Sigmoid colon (tissue), 7 donors: ENCODE measurements around the gene CD40. TPM values are rescaled to one million over a fixed set of nuclear protein-coding genes. Genes with fewer than 3 reads are reported as not detected.

ENCODE experiments used
- DNase-seq: peaks from one replicate; pipeline ENCODE4 v3.0.0-alpha.2; 2019
- H3K27ac ChIP-seq, 4 donors: fragments of 200-600 bp; sonication (generic); one replicate each; pipeline ENCODE4 v1.5.1; 2016 to 2019; ENCODE audit warnings: mild to moderate bottlenecking in 1 of 4
- H3K27me3 ChIP-seq, 3 donors: fragments of 200-600 bp; sonication (generic); one replicate each; pipeline ENCODE4 v1.5.1; 2019; ENCODE audit warnings: mild to moderate bottlenecking in 1 of 3
- H3K36me3 ChIP-seq, 4 donors: fragments of 200-600 bp; sonication (generic); one replicate each; pipeline ENCODE4 v1.5.1; 2016 to 2019
- H3K4me1 ChIP-seq, 4 donors: fragments of 200-600 bp; sonication (generic); one replicate each; pipeline ENCODE4 v1.5.1; 2017 to 2019
- H3K4me3 ChIP-seq, 4 donors: fragments of 200-600 bp; sonication (generic); one replicate each; pipeline ENCODE4 v1.5.1; 2017 to 2019; ENCODE audit warnings: mild to moderate bottlenecking in 2 of 4, moderate library complexity in 1 of 4
- H3K9me3 ChIP-seq, 4 donors: fragments of 200-600 bp in 3 of 4; sonication (generic) in 3 of 4; one replicate each; pipeline versions ENCODE4 v1.5.1 to v1.6.1; 2013 to 2019
- CTCF ChIP-seq, 4 experiments: fragments of 450-650 bp in 3 of 4; fragments of 200-600 bp in 1 of 4; IDR thresholded peaks; one replicate each; pipeline ENCODE4 v1.5.1; 2016 to 2019; ENCODE audit warnings: antibody characterized with exemption in 4 of 4, mild to moderate bottlenecking in 3 of 4, moderate library complexity in 2 of 4
- EP300 ChIP-seq, 4 donors: sonication (generic); formaldehyde crosslinking; IDR thresholded peaks; one replicate each; pipeline ENCODE4 v1.6.1; 2017; ENCODE audit warnings: antibody characterized with exemption in 4 of 4
- POLR2A ChIP-seq, 2 donors: fragments of 450-650 bp; IDR thresholded peaks; one replicate each; pipeline ENCODE4 v1.6.1; 2016; ENCODE audit warnings: antibody characterized with exemption in 2 of 2, mild to moderate bottlenecking in 2 of 2, moderate library complexity in 2 of 2
- POLR2AphosphoS5 ChIP-seq, 4 donors: sonication (generic); formaldehyde crosslinking; IDR thresholded peaks; one replicate each; pipeline ENCODE4 v1.6.1; 2017; ENCODE audit warnings: antibody characterized with exemption in 4 of 4
- WGBS, 2 donors: extraction: QIAGEN DNeasy Blood & Tissue Kit; methylation state at CpG; one replicate each; pipeline ENCODE4 v1.1.7; 2013; 5-methylcytosine and 5-hydroxymethylcytosine counted together
- intact Hi-C: fragments of 100-400 bp; cut with DNase I; formaldehyde crosslinking; loops from one replicate; pipeline ENCODE4 v1.15.1; 2023
- polyA plus RNA-seq, 3 donors: library from polyadenylated mRNA; stranded (reverse); fragments of 200-250 nt; gene quantifications; one replicate each; pipeline ENCODE4 v1.2.3, GENCODE V29; 2013
- total RNA-seq, 4 donors: library from RNA; depleted of rRNA; stranded (reverse); fragments of >200 nt; gene quantifications; one replicate each; pipeline ENCODE4 v1.1.0, GENCODE V29; 2016
- donor health status: healthy with polysubstance abuse.
- donor health status: Bipolar disorder and iron deficiency.
- donor health status: healthy.

The CD40 gene
- total and polyA plus RNA-seq, 7 donors = 3.6 to 25.2 (median 8.7) TPM

- DNase-seq = no peak
- no peak for TF ChIP-seq EP300 (IDR thresholded peaks at IDR 0.05)
- TF ChIP-seq POLR2A (IDR thresholded peaks at IDR 0.05) = no peak
- no peak for TF ChIP-seq CTCF (IDR thresholded peaks at IDR 0.05)
- no peak for TF ChIP-seq POLR2AphosphoS5 (IDR thresholded peaks at IDR 0.05)
- no peak overlapping the region for H3K27ac ChIP-seq
- H3K4me1 ChIP-seq = no peaks in the 10 kb centered on the region
- peaks cover 0 to 83% (median 37%) of the 10 kb centered on the region in 3 donors for H3K27me3 ChIP-seq
- H3K9me3 ChIP-seq = no peaks in the 10 kb centered on the region
- H3K36me3 ChIP-seq = no peaks in the 10 kb centered on the region
- H3K4me3 ChIP-seq = no peak overlapping the region
- intact Hi-C loops = no loop called here
- WGBS, 2 donors = 43 to 60% methylated on average over 8 of the region's 8 CpGs
These were observed 21.3 kb downstream of the CD40 start for GRCh38 chr20:46139266-46139889.

GRCh38 chr20:46139908-46140482, 21.9 kb downstream of the CD40 start:
- H3K36me3 ChIP-seq = no peaks in the 10 kb centered on the region
- no peak for DNase-seq
- 24 to 51% methylated on average over 5 of the region's 5 CpGs for WGBS, 2 donors
- H3K4me1 ChIP-seq = no peaks in the 10 kb centered on the region
- no peaks in the 10 kb centered on the region for H3K9me3 ChIP-seq
- intact Hi-C loops = no loop called here
- H3K4me3 ChIP-seq = no peak overlapping the region
- no peak overlapping the region for H3K27ac ChIP-seq
- TF ChIP-seq POLR2A (IDR thresholded peaks at IDR 0.05) = no peak
- no peak for TF ChIP-seq CTCF (IDR thresholded peaks at IDR 0.05)
- TF ChIP-seq EP300 (IDR thresholded peaks at IDR 0.05) = no peak
- no peak for TF ChIP-seq POLR2AphosphoS5 (IDR thresholded peaks at IDR 0.05)
- peaks cover 0 to 80% (median 37%) of the 10 kb centered on the region in 3 donors for H3K27me3 ChIP-seq

- H3K36me3 ChIP-seq = no peaks in the 10 kb centered on the region
- H3K4me3 ChIP-seq = no peak overlapping the region
- no peak for TF ChIP-seq POLR2AphosphoS5 (IDR thresholded peaks at IDR 0.05)
- no peak for TF ChIP-seq POLR2A (IDR thresholded peaks at IDR 0.05)
- no peak for TF ChIP-seq EP300 (IDR thresholded peaks at IDR 0.05)
- WGBS, 2 donors = 40 to 50% methylated on average over 5 of the region's 5 CpGs
- H3K4me1 ChIP-seq = no peaks in the 10 kb centered on the region
- intact Hi-C loops = no loop called here
- H3K27me3 ChIP-seq = peaks cover 0 to 62% (median 37%) of the 10 kb centered on the region in 3 donors
- no peak for DNase-seq
- no peaks in the 10 kb centered on the region for H3K9me3 ChIP-seq
- no peak overlapping the region for H3K27ac ChIP-seq
These were observed 24.0 kb downstream of the CD40 start for GRCh38 chr20:46142124-46142523.

- Histone ChIP-seq H3K36me3 (no peaks in the 10 kb centered on the region), H3K4me1 (no peaks in the 10 kb centered on the region), H3K27ac (no peak overlapping the region), H3K27me3 (peaks cover 0 to 41% (median 22%) of the 10 kb centered on the region in 3 donors), H3K4me3 (no peak overlapping the region), H3K9me3 (no peaks in the 10 kb centered on the region)
- TF ChIP-seq POLR2AphosphoS5 (IDR thresholded peaks at IDR 0.05) = no peak
- TF ChIP-seq CTCF (IDR thresholded peaks at IDR 0.05) = no peak
- no peak for TF ChIP-seq EP300 (IDR thresholded peaks at IDR 0.05)
- TF ChIP-seq POLR2A (IDR thresholded peaks at IDR 0.05) = no peak
- WGBS, 2 donors = 51 to 70% methylated on average over 8 of the region's 8 CpGs
- intact Hi-C loops = no loop called here
- no peak for DNase-seq
These were observed 26.4 kb downstream of the CD40 start for GRCh38 chr20:46144432-46145025.

GRCh38 chr20:46145713-46146112, 27.6 kb downstream of the CD40 start:
- intact Hi-C loops = no loop called here
- H3K27me3 ChIP-seq = peaks cover 0 to 32% (median 14%) of the 10 kb centered on the region in 3 donors
- DNase-seq = no peak
- no peaks in the 10 kb centered on the region for H3K36me3 ChIP-seq
- no peaks in the 10 kb centered on the region for H3K9me3 ChIP-seq
- 27 to 39% methylated on average over 3 of the region's 3 CpGs for WGBS, 2 donors
- H3K4me1 ChIP-seq = no peaks in the 10 kb centered on the region
- H3K27ac ChIP-seq = no peak overlapping the region
- TF ChIP-seq CTCF (IDR thresholded peaks at IDR 0.05) = no peak
- TF ChIP-seq POLR2AphosphoS5 (IDR thresholded peaks at IDR 0.05) = no peak
- TF ChIP-seq EP300 (IDR thresholded peaks at IDR 0.05) = no peak
- TF ChIP-seq POLR2A (IDR thresholded peaks at IDR 0.05) = no peak
- H3K4me3 ChIP-seq = no peak overlapping the region
